H1 (cell line): ENCODE results near the gene CLCNKB. TPM values are rescaled to one million over a fixed set of nuclear protein-coding genes. Genes with fewer than 3 reads are reported as not detected.

ENCODE experiments used
- CTCF ChIA-PET: fragments of 300-600 bp; sonication (Branson Sonifier 250); formaldehyde crosslinking; loops from one replicate; lab custom pipeline; 2021; ENCODE audit not compliant: partially characterized antibody; lab: Charles Lee
- POLR2A ChIA-PET: fragments of 300-600 bp; sonication (Branson Sonifier 250); formaldehyde crosslinking; loops from one replicate; lab custom pipeline; 2021; ENCODE audit warnings: inconsistent platforms; ENCODE audit not compliant: partially characterized antibody; lab: Charles Lee
- DNase-seq, 2 experiments: peaks; one replicate each; pipeline versions ENCODE4 v3.0.0 to v3.0.0-alpha.2; 2010 to 2022; ENCODE audit warnings: low spot score in 2 of 2, low read depth in 1 of 2, mixed read lengths in 1 of 2
- FAIRE-seq: peaks from 2 replicates; lab custom pipeline; 2011; peaks lifted over from hg19 to GRCh38; lab: Jason Lieb, UNC
- H2AFZ ChIP-seq: 2 replicates; pipeline ENCODE4 v1.8.1; 2012; ENCODE audit warnings: low read length, inconsistent platforms
- H2AK5ac ChIP-seq: 2 replicates; pipeline ENCODE4 v1.6.1; 2013; ENCODE audit warnings: low read depth, low read length
- H2BK120ac ChIP-seq: replicated peaks from 2 replicates; pipeline ENCODE3; 2013; ENCODE audit warnings: low read depth, low read length, inconsistent platforms
- H2BK12ac ChIP-seq: 2 replicates; pipeline ENCODE4 v1.6.1; 2013; ENCODE audit warnings: low read depth, low read length
- H2BK15ac ChIP-seq: 2 replicates; pipeline ENCODE4 v1.6.1; 2013; ENCODE audit warnings: low read length
- H2BK20ac ChIP-seq: 2 replicates; pipeline ENCODE4 v1.6.1; 2013; ENCODE audit warnings: low read length
- H2BK5ac ChIP-seq: 2 replicates; pipeline ENCODE4 v1.6.1; 2013; ENCODE audit warnings: low read depth, low read length
- H3K14ac ChIP-seq: 2 replicates; pipeline ENCODE4 v1.6.1; 2013; ENCODE audit warnings: inconsistent platforms; ENCODE audit not compliant: insufficient read length
- H3K18ac ChIP-seq: 2 replicates; pipeline ENCODE4 v1.6.1; 2013; ENCODE audit warnings: low read length; ENCODE audit errors: extremely low read depth
- H3K23ac ChIP-seq: 2 replicates; pipeline ENCODE4 v1.6.1; 2013; ENCODE audit warnings: inconsistent platforms; ENCODE audit not compliant: insufficient read length
- H3K23me2 ChIP-seq: 2 replicates; pipeline ENCODE4 v1.6.1; 2013; ENCODE audit warnings: low read depth, low read length
- H3K27ac ChIP-seq: 2 replicates; pipeline ENCODE4 v1.6.1; 2011; ENCODE audit warnings: low read depth, low read length, inconsistent platforms
- H3K27me3 ChIP-seq, 4 experiments: replicated peaks in 1 of 4; 1 replicate in 1 of 4; 2 replicates in 3 of 4; pipeline versions ENCODE4 v1.6.1 to v1.8.1; 2011 to 2013; ENCODE audit warnings: low read length in 3 of 4, mild to moderate bottlenecking in 3 of 4, inconsistent platforms in 2 of 4, mixed read lengths in 2 of 4, moderate library complexity in 1 of 4; ENCODE audit not compliant: control insufficient read depth in 3 of 4, insufficient read depth in 3 of 4; ENCODE audit errors: extremely low read depth in 1 of 4
- H3K36me3 ChIP-seq, 4 experiments: 2 replicates each; pipeline versions ENCODE4 v1.6.1 to v1.8.1; 2011 to 2013; ENCODE audit warnings: mild to moderate bottlenecking in 4 of 4, low read length in 3 of 4, moderate library complexity in 2 of 4, control low read depth in 1 of 4, inconsistent platforms in 1 of 4; ENCODE audit not compliant: insufficient read depth in 4 of 4, control insufficient read depth in 2 of 4
- H3K4ac ChIP-seq: replicated peaks from 2 replicates; pipeline ENCODE3; 2013; ENCODE audit warnings: low read length, low read depth, mixed read lengths, inconsistent platforms; ENCODE audit not compliant: insufficient read length
- H3K4me1 ChIP-seq, 4 experiments: replicated peaks in 1 of 4; 1 replicate in 1 of 4; 2 replicates in 3 of 4; pipeline versions ENCODE4 v1.6.1 to v1.8.1; 2011 to 2013; ENCODE audit warnings: low read length in 3 of 4, inconsistent platforms in 2 of 4, mixed read lengths in 1 of 4; ENCODE audit not compliant: insufficient read depth in 4 of 4, control insufficient read depth in 3 of 4
- H3K4me2 ChIP-seq, 2 experiments: 2 replicates each; pipeline versions ENCODE4 v1.6.1 to v1.8.1; 2011 to 2013; ENCODE audit warnings: low read depth in 2 of 2, low read length in 2 of 2, control low read depth in 1 of 2, inconsistent platforms in 1 of 2, mild to moderate bottlenecking in 1 of 2; ENCODE audit not compliant: insufficient read depth in 1 of 2
- H3K4me3 ChIP-seq, 4 experiments: fragments of 200-600, 300-600 bp in 1 of 4; sonication (generic), shearing (Covaris generic), sonication (Bioruptor Twin) in 1 of 4; 2 replicates each; pipeline versions ENCODE4 v1.5.1 to v1.8.1; 2011 to 2016; ENCODE audit warnings: low read length in 4 of 4, low read depth in 3 of 4, control low read depth in 2 of 4, inconsistent platforms in 2 of 4, mild to moderate bottlenecking in 2 of 4, mixed read lengths in 1 of 4, moderate library complexity in 1 of 4; ENCODE audit not compliant: insufficient read depth in 2 of 4; ENCODE audit errors: extremely low read depth in 1 of 4
- H3K56ac ChIP-seq: replicated peaks from 2 replicates; pipeline ENCODE3; 2013; ENCODE audit warnings: low read depth, mild to moderate bottlenecking, mixed read lengths, low read length, inconsistent platforms; ENCODE audit not compliant: insufficient read length
- H3K79me1 ChIP-seq: 2 replicates; pipeline ENCODE4 v1.6.1; 2013; ENCODE audit warnings: low read depth, low read length, control low read depth
- H3K79me2 ChIP-seq, 2 experiments: 2 replicates each; pipeline versions ENCODE4 v1.6.1 to v1.8.1; 2012 to 2013; ENCODE audit warnings: low read length in 2 of 2, mild to moderate bottlenecking in 2 of 2, inconsistent platforms in 1 of 2; ENCODE audit not compliant: insufficient read depth in 2 of 2, control insufficient read depth in 1 of 2
- H3K9ac ChIP-seq, 4 experiments: replicated peaks in 1 of 4; 1 replicate in 1 of 4; 2 replicates in 3 of 4; pipeline versions ENCODE4 v1.6.1 to v1.8.1; 2011 to 2013; ENCODE audit warnings: low read depth in 3 of 4, low read length in 3 of 4, control low read depth in 2 of 4, mild to moderate bottlenecking in 2 of 4, moderate library complexity in 2 of 4, inconsistent platforms in 1 of 4; ENCODE audit errors: extremely low read depth in 1 of 4
- H3K9me3 ChIP-seq, 2 experiments: 2 replicates each; pipeline versions ENCODE4 v1.6.1 to v1.8.1; 2012 to 2013; ENCODE audit warnings: mild to moderate bottlenecking in 2 of 2, moderate library complexity in 2 of 2, control low read depth in 1 of 2, inconsistent platforms in 1 of 2, low read depth in 1 of 2, low read length in 1 of 2, mixed read lengths in 1 of 2; ENCODE audit not compliant: insufficient read depth in 2 of 2
- H4K20me1 ChIP-seq, 2 experiments: replicated peaks in 1 of 2; 2 replicates each; pipeline versions ENCODE3 to v1.8.1; 2011 to 2013; ENCODE audit warnings: inconsistent platforms in 2 of 2, low read length in 2 of 2, mild to moderate bottlenecking in 1 of 2; ENCODE audit not compliant: insufficient read depth in 2 of 2, control insufficient read depth in 1 of 2
- H4K5ac ChIP-seq: 2 replicates; pipeline ENCODE4 v1.6.1; 2013; ENCODE audit warnings: low read length, low read depth, mixed read lengths, inconsistent platforms; ENCODE audit not compliant: insufficient read length
- H4K8ac ChIP-seq: 2 replicates; pipeline ENCODE4 v1.8.0; 2013; ENCODE audit warnings: mild to moderate bottlenecking, moderate library complexity, low read length, inconsistent platforms; ENCODE audit not compliant: insufficient read depth; ENCODE audit errors: extremely low read depth
- H4K91ac ChIP-seq: replicated peaks from 2 replicates; pipeline ENCODE3; 2013; ENCODE audit warnings: low read length, mixed read lengths, inconsistent platforms; ENCODE audit not compliant: insufficient read length
- ASH2L ChIP-seq: fragments of 200-600, 300-600 bp; sonication (generic); IDR thresholded peaks from one replicate; pipeline ENCODE4 v1.7.1; 2017; ENCODE audit warnings: low read length
- CREB1 ChIP-seq: IDR thresholded peaks from 2 replicates; pipeline ENCODE4 v1.6.1; 2012; ENCODE audit warnings: inconsistent platforms
- GABPA ChIP-seq: IDR thresholded peaks from 2 replicates; pipeline ENCODE4 v1.6.1; 2011; ENCODE audit warnings: mild to moderate bottlenecking, low read length, moderate library complexity, borderline replicate concordance; ENCODE audit not compliant: insufficient read depth
- HDAC2 ChIP-seq, 2 experiments: fragments of 300-600 bp in 1 of 2; sonication (generic) in 1 of 2; IDR thresholded peaks; 2 replicates each; pipeline ENCODE4 v1.6.1; 2011 to 2012; ENCODE audit warnings: low read depth in 2 of 2, low read length in 2 of 2, mild to moderate bottlenecking in 2 of 2, moderate library complexity in 2 of 2, borderline replicate concordance in 1 of 2, inconsistent platforms in 1 of 2
- HDAC6 ChIP-seq: IDR thresholded peaks from one replicate; pipeline ENCODE4 v1.7.1; 2012; ENCODE audit warnings: low read depth, mild to moderate bottlenecking, inconsistent platforms, low read length, moderate library complexity
- MAFK ChIP-seq: IDR thresholded peaks from 2 replicates; pipeline ENCODE4 v1.6.1; 2012; ENCODE audit warnings: low read depth, mild to moderate bottlenecking, improper control_type of control experiment, low read length
- PHF8 ChIP-seq: fragments of 200-600 bp; sonication (generic); conservative IDR thresholded peaks from 2 replicates; pipeline ENCODE4 v1.7.1; 2012; ENCODE audit warnings: low read depth, mild to moderate bottlenecking, inconsistent platforms, low read length, moderate library complexity
- SP4 ChIP-seq: IDR thresholded peaks from 2 replicates; pipeline ENCODE4 v1.6.1; 2012; ENCODE audit warnings: low read length, inconsistent platforms
- TCF12 ChIP-seq: IDR thresholded peaks from 2 replicates; pipeline ENCODE4 v1.6.1; 2011; ENCODE audit warnings: low read depth, mild to moderate bottlenecking, low read length
- TEAD4 ChIP-seq: IDR thresholded peaks from 2 replicates; pipeline ENCODE4 v1.6.1; 2012; ENCODE audit warnings: low read depth, low read length, inconsistent platforms, mixed read lengths
- WGBS, 2 experiments: shearing (Covaris generic) in 1 of 2; methylation state at CpG; one replicate each; pipeline versions ENCODE4 v1.1.6 to v1.1.7; 2013 to 2015; ENCODE audit warnings: low lambda C conversion rate in 2 of 2, mixed read lengths in 2 of 2, inconsistent platforms in 1 of 2, low coverage in 1 of 2, missing lambda C conversion rate in 1 of 2; ENCODE audit not compliant: insufficient replicate concordance in 2 of 2, insufficient coverage in 1 of 2, insufficient read length in 1 of 2; ENCODE audit errors: extremely low coverage in 1 of 2, missing lambda C conversion rate in 1 of 2; 5-methylcytosine and 5-hydroxymethylcytosine counted together
- polyA plus RNA-seq, 7 experiments: library from polyadenylated mRNA; depleted of rRNA in 3 of 7; stranded (reverse) in 5 of 7; unstranded in 2 of 7; fragments of >200 nt in 5 of 7; fragments of 200-250 nt in 2 of 7; gene quantifications; 1 replicate in 5 of 7; 2 replicates in 1 of 7; 4 replicates in 1 of 7; pipeline versions ENCODE4 v1.2.1 to v1.2.3, GENCODE V29; 2011 to 2013; ENCODE audit warnings: missing spikeins in 2 of 7, mixed read lengths in 2 of 7
- total RNA-seq: library from RNA; stranded (reverse); fragmentation: NEBNext Ultra II Directional; extraction: Animal tissue kit (Norgen Biotek cat#: 25700); gene quantifications from 2 replicates; pipeline ENCODE4 v1.2.1, GENCODE V29; 2021

The CLCNKB gene
- total and polyA plus RNA-seq, 2 of the 8 experiments (the other 6 are each of a cell fraction or from before 2014, with no cell fraction given) = 1.2 to 3.5 TPM

DNA sequence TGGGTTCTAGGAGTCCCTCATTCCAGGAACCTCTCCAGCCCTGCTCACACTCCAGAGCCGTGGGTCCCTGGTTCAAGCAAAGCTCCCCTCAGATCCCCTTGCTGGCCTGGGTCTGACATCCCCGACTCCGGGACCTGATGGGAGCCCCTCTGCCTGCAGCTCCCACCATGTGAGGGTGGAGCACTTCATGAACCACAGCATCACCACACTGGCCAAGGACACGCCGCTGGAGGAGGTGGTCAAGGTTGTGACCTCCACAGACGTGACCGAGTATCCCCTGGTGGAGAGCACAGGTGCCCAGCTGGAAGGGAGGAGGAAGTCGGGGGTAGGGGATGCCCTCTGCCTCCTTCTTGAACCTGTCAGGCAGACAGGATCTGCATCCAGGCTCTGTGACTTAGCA is 12.0 kb upstream of the CLCNKB start:
- peaks cover 0 to 17% (median 9%) of the 10 kb centered on the region in 4 experiments; a peak in 6 of 7 replicates for H3K4me1 ChIP-seq
- H3K27ac ChIP-seq = no peak overlapping the region
- no peak overlapping the region for H4K5ac ChIP-seq
- H4K20me1 ChIP-seq = no peaks in the 10 kb centered on the region
- WGBS, 2 experiments = 86% methylated on average over 8 of the region's 8 CpGs; no CpG with 5 or more reads in 1 of the 2 experiments
- no peaks in the 10 kb centered on the region for H3K79me2 ChIP-seq
- no peak overlapping the region for H2BK5ac ChIP-seq
- no peak overlapping the region for H3K4me2 ChIP-seq
- POLR2A ChIA-PET = interaction anchor here (1.1 kb wide), 1 partner anchor 20 kb away, joined by 3 read pairs; no protein-coding TSS in a partner anchor
- no peak for TF ChIP-seq SP4
- no peak for TF ChIP-seq ASH2L
- no peak for TF ChIP-seq MAFK
- no peak for TF ChIP-seq TCF12
- TF ChIP-seq CREB1 = no peak
- TF ChIP-seq HDAC6 = no peak
- TF ChIP-seq HDAC2 (IDR thresholded peaks at IDR 0.05; ENCODE audit: borderline replicate concordance in 1 of 2, low read depth in 2 of 2, low read length in 2 of 2) = no peak
- no peak for TF ChIP-seq GABPA
- no peak for TF ChIP-seq PHF8
- TF ChIP-seq TEAD4 = no peak
- TF ChIP-seq, all 59 proteins: peak for 0
- Histone ChIP-seq H3K9ac (no peak overlapping the region), H3K23me2 (no peaks in the 10 kb centered on the region), H3K14ac (no peak overlapping the region), H4K91ac (no peak overlapping the region), H2BK120ac (no peak overlapping the region), H2AFZ (no peak overlapping the region), H3K18ac (no peak overlapping the region), H3K4ac (no peak overlapping the region), H3K56ac (no peak overlapping the region), H3K27me3 (no peaks in the 10 kb centered on the region; a peak in 2 of 7 replicates), H2BK12ac (0 out of 2 replicates have a peak overlapping the region, but pooled peaks have one; percentile 23), H3K9me3 (no peaks in the 10 kb centered on the region), H3K36me3 (no peaks in the 10 kb centered on the region), H3K79me1 (no peaks in the 10 kb centered on the region), H3K23ac (no peak overlapping the region), H2AK5ac (no peak overlapping the region), H3K4me3 (no peak overlapping the region), H4K8ac (no peak overlapping the region), H2BK20ac (no peak overlapping the region), H2BK15ac (no peak overlapping the region)
- CTCF ChIA-PET = interaction anchor here (0.6 to 4.8 kb wide), 12 partner anchors 10 to 237 kb away, joined by 3 to 41 read pairs (median 4); partner anchors contain the start of genes CLCNKA, CLCNKB and HSPB7
- FAIRE-seq (no peak), DNase-seq (no peak)
